WTC11 (cell line): ENCODE measurements around the gene SPZ1.

Experiments
- CTCF ChIP-seq: fragments of 200-600 bp; IDR thresholded peaks from 2 replicates; pipeline ENCODE4 v1.8.0; 2022; ENCODE audit warnings: antibody characterized with exemption
- E2F5 ChIP-seq: sonication (generic); formaldehyde crosslinking; IDR thresholded peaks from 2 replicates; pipeline ENCODE4 v1.8.1; 2022; ENCODE audit warnings: mild to moderate bottlenecking, moderate library complexity, missing genetic modification reagents
- FOXK1 ChIP-seq: sonication (generic); formaldehyde crosslinking; IDR thresholded peaks from 2 replicates; pipeline ENCODE4 v1.8.0; 2022; ENCODE audit warnings: mild to moderate bottlenecking, moderate library complexity, missing genetic modification reagents
- GABPB1 ChIP-seq: sonication (generic); formaldehyde crosslinking; IDR thresholded peaks from 2 replicates; pipeline ENCODE4 v1.8.1; 2023; ENCODE audit warnings: mild to moderate bottlenecking, missing genetic modification reagents
- JUN ChIP-seq: sonication (generic); formaldehyde crosslinking; IDR thresholded peaks from 2 replicates; pipeline ENCODE4 v1.8.0; 2023; ENCODE audit warnings: mild to moderate bottlenecking, missing genetic modification reagents
- MAX ChIP-seq: sonication (generic); formaldehyde crosslinking; IDR thresholded peaks from 2 replicates; pipeline ENCODE4 v1.8.0; 2022; ENCODE audit warnings: mild to moderate bottlenecking, missing genetic modification reagents
- TCF7 ChIP-seq: sonication (generic); formaldehyde crosslinking; IDR thresholded peaks from 2 replicates; pipeline ENCODE4 v1.8.0; 2022; ENCODE audit warnings: mild to moderate bottlenecking, low read depth, missing genetic modification reagents, moderate library complexity
- USF2 ChIP-seq: sonication (generic); formaldehyde crosslinking; IDR thresholded peaks from 2 replicates; pipeline ENCODE4 v1.8.1; 2023; ENCODE audit warnings: mild to moderate bottlenecking, missing genetic modification reagents, moderate library complexity
- ZMAT4 ChIP-seq: fragments of 250-450 bp; sonication (Bioruptor Pico); IDR thresholded peaks from 2 replicates; pipeline ENCODE4 v1.9.0; 2021; ENCODE audit warnings: mild to moderate bottlenecking
- ZNF232 ChIP-seq: sonication (generic); formaldehyde crosslinking; IDR thresholded peaks from 2 replicates; pipeline ENCODE4 v1.8.0; 2022; ENCODE audit warnings: mild to moderate bottlenecking, missing genetic modification reagents
- ZNF263 ChIP-seq: sonication (generic); formaldehyde crosslinking; IDR thresholded peaks from 2 replicates; pipeline ENCODE4 v1.8.1; 2022; ENCODE audit warnings: low read depth, mild to moderate bottlenecking, moderate library complexity, missing genetic modification reagents
- ZNF423 ChIP-seq: fragments of 250-450 bp; sonication (Bioruptor Pico); IDR thresholded peaks from 2 replicates; pipeline ENCODE4 v2.1.2; 2022; ENCODE audit warnings: mild to moderate bottlenecking, moderate library complexity
- ZSCAN18 ChIP-seq: fragments of 250-450 bp; sonication (Bioruptor Pico); IDR thresholded peaks from 2 replicates; pipeline ENCODE4 v2.1.2; 2022; ENCODE audit warnings: mild to moderate bottlenecking, moderate library complexity

- TF ChIP-seq MAX (CRISPR knock-in tag) (no peak), CTCF (no peak), E2F5 (CRISPR knock-in tag) (no peak), USF2 (CRISPR knock-in tag) (no peak), ZMAT4 (no peak), FOXK1 (CRISPR knock-in tag) (no peak), ZSCAN18 (no peak), GABPB1 (CRISPR knock-in tag) (no peak), TCF7 (CRISPR knock-in tag) (no peak), ZNF232 (no peak), JUN (CRISPR knock-in tag) (no peak), ZNF423 (no peak), ZNF263 (CRISPR knock-in tag) (no peak)
Observed at GRCh38 chr5:80288177-80288576, 31.6 kb upstream of the SPZ1 start.
